NCI-H2029 treated with DMSO at 0.1 percent for 48 hours (cell line): ENCODE measurements around the gene GTF3C4.
"Not testable (repeated sequence)": the region's sequence is repeated elsewhere in the genome, so short reads cannot be mapped to it uniquely, and the experiment has no call there.

Source experiments
- DNase-seq: peaks from one replicate; lab custom pipeline; 2025; lab: John Stamatoyannopoulos, UW

GTF3C4 gene

GRCh38 chr9:132702254-132702653 lies 32.0 kb downstream of the GTF3C4 start:
- no peak for DNase-seq

GRCh38 chr9:132703336-132703735 lies 33.1 kb downstream of the GTF3C4 start:
- DNase-seq, result no peak

GRCh38 chr9:132708239-132708638 lies 38.0 kb downstream of the GTF3C4 start:
- no peak for DNase-seq

- DNase-seq, result no peak
Measured at GRCh38 chr9:132708769-132709430, 38.6 kb downstream of the GTF3C4 start.

GRCh38 chr9:132710333-132710732 lies 40.1 kb downstream of the GTF3C4 start:
- DNase-seq, result no peak

- not testable (repeated sequence) for DNase-seq
Measured at GRCh38 chr9:132711152-132711551, 40.9 kb downstream of the GTF3C4 start.

- DNase-seq, result no peak
Measured at GRCh38 chr9:132711846-132712245, 41.6 kb downstream of the GTF3C4 start.

- no peak for DNase-seq
Measured at GRCh38 chr9:132712753-132713152, 42.5 kb downstream of the GTF3C4 start.

- no peak for DNase-seq
Measured at GRCh38 chr9:132716007-132716406, 45.7 kb downstream of the GTF3C4 start.

GRCh38 chr9:132717326-132717945 lies 47.2 kb downstream of the GTF3C4 start:
- DNase-seq, result no peak

GRCh38 chr9:132718381-132718928 lies 48.2 kb downstream of the GTF3C4 start:
- not testable (repeated sequence) for DNase-seq

GRCh38 chr9:132721661-132722060 lies 51.4 kb downstream of the GTF3C4 start:
- no peak for DNase-seq

- DNase-seq, result no peak
Measured at GRCh38 chr9:132722564-132723065, 52.4 kb downstream of the GTF3C4 start.

- DNase-seq, result no peak
Measured at GRCh38 chr9:132723809-132724208, 53.5 kb downstream of the GTF3C4 start.

- no peak for DNase-seq
Measured at GRCh38 chr9:132725306-132725705, 55.0 kb downstream of the GTF3C4 start.

- no peak for DNase-seq
Measured at GRCh38 chr9:132726576-132727130, 56.4 kb downstream of the GTF3C4 start.

- DNase-seq, result no peak
Measured at GRCh38 chr9:132728071-132728470, 57.8 kb downstream of the GTF3C4 start.

- no peak for DNase-seq
Measured at GRCh38 chr9:132728497-132728896, 58.2 kb downstream of the GTF3C4 start.

GRCh38 chr9:132729235-132729890 lies 59.1 kb downstream of the GTF3C4 start:
- DNase-seq, result no peak

- no peak for DNase-seq
Measured at GRCh38 chr9:132730054-132731033, 60.1 kb downstream of the GTF3C4 start.

GRCh38 chr9:132731230-132731629 lies 61.0 kb downstream of the GTF3C4 start:
- no peak for DNase-seq
